HEK293 (cell line): Measurements from ENCODE around the gene NEK8.
A peak's percentile ranks its signal among the peaks of the same experiment; 100 is the strongest.

ENCODE experiments used
- CTCF ChIA-PET: fragments of 350-600 bp; formaldehyde crosslinking; extraction: SDS; loops from one replicate; lab custom pipeline; 2021; ENCODE audit warnings: antibody characterized with exemption; lab: Yijun Ruan, JAX
- POLR2A ChIA-PET: fragments of 300-600 bp; formaldehyde crosslinking; extraction: SDS; loops from one replicate; lab custom pipeline; 2020; ENCODE audit warnings: antibody characterized with exemption, inconsistent platforms; lab: Yijun Ruan, JAX
- H3K27ac ChIP-seq: fragments of 200-500 bp; sonication (Bioruptor generic); 2 replicates; pipeline ENCODE4 v1.5.1; 2014; ENCODE audit warnings: low read depth, low read length, control low read depth, inconsistent platforms; ENCODE audit errors: extremely low read depth
- H3K36me3 ChIP-seq, 2 experiments: fragments of 200-500 bp in 1 of 2; sonication (Bioruptor generic) in 1 of 2; 1 replicate in 1 of 2; 2 replicates in 1 of 2; pipeline ENCODE4 v1.5.1; 2014 to 2017; ENCODE audit warnings: inconsistent platforms in 2 of 2, low read length in 2 of 2; ENCODE audit not compliant: control insufficient read depth in 2 of 2, insufficient read depth in 1 of 2
- H3K4me1 ChIP-seq: fragments of 200-500 bp; sonication (Bioruptor generic); 2 replicates; pipeline ENCODE4 v1.5.1; 2014; ENCODE audit warnings: mild to moderate bottlenecking, low read length, inconsistent platforms; ENCODE audit not compliant: control insufficient read depth, insufficient read depth
- H3K4me3 ChIP-seq: 2 replicates; pipeline ENCODE4 v1.5.1; 2011; ENCODE audit warnings: low read depth, mild to moderate bottlenecking, control low read depth, low read length, moderate library complexity
- H3K9me3 ChIP-seq: fragments of 200-500 bp; sonication (Bioruptor generic); 2 replicates; pipeline ENCODE4 v1.5.1; 2014; ENCODE audit warnings: low read depth, low read length, inconsistent platforms; ENCODE audit not compliant: control insufficient read depth, insufficient read depth
- GLIS1 ChIP-seq: fragments of 450-650 bp; formaldehyde crosslinking; IDR thresholded peaks from 2 replicates; pipeline ENCODE4 v1.5.1; 2016; ENCODE audit warnings: missing biosample characterization, missing genetic modification characterization
- HOXC10 ChIP-seq: sonication (generic); formaldehyde crosslinking; IDR thresholded peaks from 2 replicates; pipeline ENCODE4 v1.8.1; 2023; ENCODE audit warnings: mild to moderate bottlenecking, missing genetic modification reagents
- IKZF3 ChIP-seq: fragments of 450-650 bp; IDR thresholded peaks from 2 replicates; pipeline ENCODE4 v1.5.0; 2018; ENCODE audit warnings: missing biosample characterization, mild to moderate bottlenecking, missing genetic modification characterization, moderate library complexity
- KLF1 ChIP-seq: fragments of 450-650 bp; formaldehyde crosslinking; IDR thresholded peaks from 2 replicates; pipeline ENCODE4 v1.5.1; 2016; ENCODE audit warnings: missing biosample characterization, missing genetic modification characterization
- KLF10 ChIP-seq: fragments of 450-650 bp; IDR thresholded peaks from 2 replicates; pipeline ENCODE4 v1.5.1; 2018; ENCODE audit warnings: missing biosample characterization, mild to moderate bottlenecking, missing genetic modification characterization
- KLF7 ChIP-seq: fragments of 450-650 bp; formaldehyde crosslinking; IDR thresholded peaks from 2 replicates; pipeline ENCODE4 v1.5.1; 2016; ENCODE audit warnings: missing biosample characterization, missing genetic modification characterization, borderline replicate concordance
- MEIS1 ChIP-seq: sonication (generic); formaldehyde crosslinking; IDR thresholded peaks from 2 replicates; pipeline ENCODE4 v1.8.1; 2022; ENCODE audit warnings: missing genetic modification reagents, mild to moderate bottlenecking, borderline replicate concordance
- SP2 ChIP-seq: fragments of 450-650 bp; formaldehyde crosslinking; IDR thresholded peaks from 2 replicates; pipeline ENCODE4 v1.5.1; 2016; ENCODE audit warnings: missing biosample characterization, missing genetic modification characterization
- ZEB2 ChIP-seq: fragments of 450-650 bp; formaldehyde crosslinking; IDR thresholded peaks from 2 replicates; pipeline ENCODE4 v1.5.1; 2016; ENCODE audit warnings: missing biosample characterization, missing genetic modification characterization
- ZFHX2 ChIP-seq: fragments of 450-650 bp; formaldehyde crosslinking; conservative IDR thresholded peaks from 2 replicates; pipeline ENCODE4 v1.5.1; 2016; ENCODE audit warnings: missing biosample characterization, missing genetic modification characterization
- ZNF146 ChIP-seq: fragments of 450-650 bp; formaldehyde crosslinking; IDR thresholded peaks from 2 replicates; pipeline ENCODE4 v1.5.1; 2016; ENCODE audit warnings: missing biosample characterization, missing genetic modification characterization
- ZNF175 ChIP-seq: fragments of 450-650 bp; formaldehyde crosslinking; IDR thresholded peaks from 2 replicates; pipeline ENCODE4 v1.5.1; 2016; ENCODE audit warnings: missing biosample characterization, missing genetic modification characterization
- ZNF366 ChIP-seq: fragments of 450-650 bp; formaldehyde crosslinking; conservative IDR thresholded peaks from 2 replicates; pipeline ENCODE4 v1.5.1; 2016; ENCODE audit warnings: missing biosample characterization, missing genetic modification characterization
- ZNF510 ChIP-seq: fragments of 450-650 bp; formaldehyde crosslinking; IDR thresholded peaks from 2 replicates; pipeline ENCODE4 v1.5.1; 2018; ENCODE audit warnings: mild to moderate bottlenecking, missing genetic modification characterization, missing biosample characterization; ENCODE audit not compliant: insufficient replicate concordance
- ZNF521 ChIP-seq: fragments of 450-650 bp; formaldehyde crosslinking; IDR thresholded peaks from 2 replicates; pipeline ENCODE4 v1.5.1; 2017; ENCODE audit warnings: missing biosample characterization, mild to moderate bottlenecking, missing genetic modification characterization
- ZNF530 ChIP-seq: fragments of 450-650 bp; formaldehyde crosslinking; IDR thresholded peaks from 2 replicates; pipeline ENCODE4 v1.5.1; 2016; ENCODE audit warnings: low read depth, missing biosample characterization, missing genetic modification characterization
- ZNF660 ChIP-seq: fragments of 450-650 bp; IDR thresholded peaks from 2 replicates; pipeline ENCODE4 v1.5.1; 2018; ENCODE audit warnings: missing biosample characterization, mild to moderate bottlenecking, missing genetic modification characterization
- ZNF670 ChIP-seq: fragments of 450-650 bp; formaldehyde crosslinking; IDR thresholded peaks from 2 replicates; pipeline ENCODE4 v1.5.1; 2016; ENCODE audit warnings: missing biosample characterization, missing genetic modification characterization, low read depth
- ZNF792 ChIP-seq: fragments of 450-650 bp; formaldehyde crosslinking; IDR thresholded peaks from 2 replicates; pipeline ENCODE4 v1.5.1; 2016; ENCODE audit warnings: missing biosample characterization, missing genetic modification characterization
- TF ChIP-seq, protein P1 (sequence below): fragments of 450-650 bp; formaldehyde crosslinking; IDR thresholded peaks from 2 replicates; pipeline ENCODE4 v1.5.1; 2016; ENCODE audit warnings: missing biosample characterization, missing genetic modification characterization
- TF ChIP-seq, protein P2 (sequence below): fragments of 450-650 bp; formaldehyde crosslinking; IDR thresholded peaks from 2 replicates; pipeline ENCODE4 v1.5.1; 2016; ENCODE audit warnings: missing biosample characterization, missing genetic modification characterization
- TF ChIP-seq, protein P3 (sequence below): fragments of 450-650 bp; formaldehyde crosslinking; IDR thresholded peaks from 2 replicates; pipeline ENCODE4 v1.5.1; 2017; ENCODE audit warnings: missing biosample characterization, missing genetic modification characterization

Gene NEK8

DNA sequence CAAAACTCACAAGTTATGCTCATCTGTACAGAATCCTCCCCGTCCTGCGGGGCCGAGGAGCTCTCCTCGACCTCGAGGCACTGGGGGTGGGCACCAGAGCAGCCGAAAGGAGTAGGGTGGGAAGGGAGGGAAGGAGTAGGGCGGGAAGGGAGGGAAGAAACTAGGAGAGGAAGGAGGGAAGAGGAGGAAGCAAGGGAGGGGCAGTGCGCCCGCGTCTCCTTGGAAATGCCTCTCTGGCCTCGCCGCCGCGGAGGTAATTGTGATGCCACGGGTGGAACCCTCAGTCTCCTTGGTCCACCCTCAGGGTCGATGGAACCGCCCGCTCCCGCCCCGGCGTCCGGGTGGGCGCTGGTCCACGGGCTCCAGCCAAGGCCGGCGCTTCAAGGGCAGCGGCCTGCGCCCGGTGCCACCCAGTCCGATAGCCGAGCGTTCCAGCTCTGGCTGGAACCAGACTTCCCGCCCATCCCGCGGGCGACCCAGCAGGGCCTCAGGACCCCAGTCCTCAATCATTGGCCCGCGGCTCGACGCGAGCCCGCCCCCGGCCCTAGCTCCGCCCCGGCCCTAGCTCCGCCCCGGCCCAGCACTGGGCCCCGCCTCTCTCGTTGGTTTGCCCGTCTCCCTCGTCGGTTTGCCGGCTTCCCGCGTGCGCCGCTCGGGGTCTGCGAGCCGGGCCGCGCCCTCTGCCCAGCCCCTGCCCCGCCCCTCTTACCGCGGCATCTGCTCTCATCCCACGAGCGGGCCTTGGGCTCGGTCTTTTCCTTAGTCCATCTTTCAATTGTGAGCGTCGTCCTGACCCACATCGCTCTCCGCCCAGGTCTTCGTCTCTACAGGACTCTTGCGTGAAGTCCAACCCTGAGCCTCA, 17.5 kb upstream of the NEK8 start (continued):
- TF ChIP-seq KLF7 (tag by site-specific recombination) (peak; percentile 52; the same call in 1 of the 2 replicates), GLIS1 (tag by site-specific recombination) (peak; percentile 14; the same call in 1 of the 2 replicates), IKZF3 (tag by site-specific recombination) (peak; percentile 88), ZEB2 (tag by site-specific recombination) (peak; percentile 93), MEIS1 (CRISPR knock-in tag) (0 out of 2 replicates have a peak, but pooled peaks have one; percentile 37), ZFHX2 (tag by site-specific recombination) (peak; percentile 30; the same call in 1 of the 2 replicates), ZNF670 (tag by site-specific recombination) (no peak)

DNA sequence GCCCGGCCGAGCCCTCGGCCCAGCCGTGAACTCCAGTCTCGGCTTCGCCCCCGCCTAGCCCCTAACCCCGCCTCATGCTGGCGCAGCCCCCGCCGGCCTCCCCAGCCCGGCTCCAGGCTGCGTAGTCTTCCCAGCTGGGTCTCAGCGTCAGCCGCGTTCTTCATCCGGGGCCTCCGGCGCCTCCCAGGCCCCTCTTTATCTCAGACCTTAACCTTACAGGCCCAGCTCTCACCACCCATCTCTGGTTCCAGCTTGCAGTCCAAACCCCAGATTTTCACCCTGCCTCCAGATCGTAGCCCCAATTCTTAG, 16.9 kb upstream of the NEK8 start, which contains the start of gene PROCA1:
Gene PROCA1 (minus strand): TSS at position 166 of the 309 bp plus-strand sequence. CDS start 228 bp downstream, outside the sequence.
- Histone ChIP-seq H3K4me1 (peaks cover 3% of the 10 kb centered on the region), H3K27ac (peak within 1 kb of the TSS; percentile 89), H3K9me3 (no peaks in the 10 kb centered on the region), H3K36me3 (peaks cover 10 to 39% of the 10 kb centered on the region in 2 experiments; a peak in 2 of 3 replicates), H3K4me3 (peak within 1 kb of the TSS; percentile 51)
- CTCF ChIA-PET = interaction anchor here (1.0 to 2.8 kb wide), 5 partner anchors 9 to 406 kb away, joined by 4 to 19 read pairs (median 6); partner anchors contain the start of genes NEK8 and TLCD1
- TF ChIP-seq ZNF521 (no peak), KLF10 (no peak; the same call in 1 of the 2 replicates), ZNF175 (tag by site-specific recombination) (no peak), ZNF660 (tag by site-specific recombination) (no peak), ZNF366 (tag by site-specific recombination) (no peak), HOXC10 (0 out of 2 replicates have a peak, but pooled peaks have one; percentile 58), ZNF530 (tag by site-specific recombination) (no peak), ZNF792 (tag by site-specific recombination) (no peak), ZNF146 (tag by site-specific recombination) (peak; percentile 88)
- TF ChIP-seq, protein P1, sequence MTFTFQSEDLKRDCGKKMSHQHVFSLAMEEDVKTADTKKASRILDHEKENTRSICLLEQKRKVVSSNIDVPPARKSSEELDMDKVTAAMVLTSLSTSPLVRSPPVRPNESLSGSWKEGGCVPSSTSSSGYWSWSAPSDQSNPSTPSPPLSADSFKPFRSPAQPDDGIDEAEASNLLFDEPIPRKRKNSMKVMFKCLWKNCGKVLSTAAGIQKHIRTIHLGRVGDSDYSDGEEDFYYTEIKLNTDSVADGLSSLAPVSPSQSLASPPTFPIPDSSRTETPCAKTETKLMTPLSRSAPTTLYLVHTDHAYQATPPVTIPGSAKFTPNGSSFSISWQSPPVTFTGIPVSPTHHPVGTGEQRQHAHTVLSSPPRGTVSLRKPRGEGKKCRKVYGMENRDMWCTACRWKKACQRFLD (tag by site-specific recombination) = no peak
- POLR2A ChIA-PET = interaction anchor here (0.6 to 10.5 kb wide), 19 partner anchors 9 to 240 kb away, joined by 3 to 190 read pairs (median 6); partner anchors contain the start of genes BLTP2, NEK8, PHF12 and PIGS

DNA sequence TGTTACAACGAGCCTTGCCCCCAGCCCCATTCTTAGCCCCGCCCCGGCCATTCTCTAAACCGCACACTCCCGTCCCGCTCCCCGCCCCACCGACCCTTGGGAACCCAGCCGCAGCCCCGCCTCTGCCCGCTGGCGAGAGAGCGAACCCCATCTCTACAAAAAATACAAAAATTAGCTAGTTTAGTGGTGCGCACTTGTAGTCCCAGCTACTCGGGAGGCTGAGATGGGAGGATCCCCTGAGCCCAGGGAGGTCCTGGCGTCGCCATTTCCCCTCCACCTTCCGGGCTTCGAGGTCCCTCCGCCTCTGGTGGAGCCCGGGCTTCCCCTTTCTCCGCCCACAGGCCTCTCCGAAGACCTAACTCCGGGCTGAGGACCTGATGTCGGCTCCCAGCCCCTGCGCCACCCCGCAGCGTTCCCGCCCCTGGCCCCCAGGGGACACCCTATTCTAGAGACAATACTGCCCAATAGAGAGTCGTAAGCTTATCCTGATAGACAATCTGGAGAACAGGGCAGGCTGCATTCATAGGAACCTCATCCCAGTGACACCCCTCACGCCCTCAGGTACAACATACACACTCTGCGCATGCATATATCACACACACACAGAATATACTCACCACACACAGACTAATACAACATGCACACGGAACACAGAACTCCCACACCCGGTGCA, 16.4 kb upstream of the NEK8 start:
- Histone ChIP-seq H3K4me3 (no peak overlapping the region), H3K9me3 (no peaks in the 10 kb centered on the region), H3K36me3 (peaks cover 10 to 39% of the 10 kb centered on the region in 2 experiments; a peak in 2 of 3 replicates), H3K4me1 (peaks cover 3% of the 10 kb centered on the region), H3K27ac (no peak overlapping the region)
- ChIA-PET POLR2A (interaction anchor here (0.6 to 10.5 kb wide), 5 partner anchors 8 to 1332 kb away, joined by 4 to 190 read pairs (median 26); partner anchors contain the start of genes BLTP2, RPL23A and TLCD1), CTCF (interaction anchor here (1.2 to 2.3 kb wide), 3 partner anchors 10 to 38 kb away, joined by 3 to 6 read pairs (median 6); no protein-coding TSS in a partner anchor)
- TF ChIP-seq KLF1 = peak; percentile 11; the same call in 1 of the 2 replicates
- TF ChIP-seq, protein P2, sequence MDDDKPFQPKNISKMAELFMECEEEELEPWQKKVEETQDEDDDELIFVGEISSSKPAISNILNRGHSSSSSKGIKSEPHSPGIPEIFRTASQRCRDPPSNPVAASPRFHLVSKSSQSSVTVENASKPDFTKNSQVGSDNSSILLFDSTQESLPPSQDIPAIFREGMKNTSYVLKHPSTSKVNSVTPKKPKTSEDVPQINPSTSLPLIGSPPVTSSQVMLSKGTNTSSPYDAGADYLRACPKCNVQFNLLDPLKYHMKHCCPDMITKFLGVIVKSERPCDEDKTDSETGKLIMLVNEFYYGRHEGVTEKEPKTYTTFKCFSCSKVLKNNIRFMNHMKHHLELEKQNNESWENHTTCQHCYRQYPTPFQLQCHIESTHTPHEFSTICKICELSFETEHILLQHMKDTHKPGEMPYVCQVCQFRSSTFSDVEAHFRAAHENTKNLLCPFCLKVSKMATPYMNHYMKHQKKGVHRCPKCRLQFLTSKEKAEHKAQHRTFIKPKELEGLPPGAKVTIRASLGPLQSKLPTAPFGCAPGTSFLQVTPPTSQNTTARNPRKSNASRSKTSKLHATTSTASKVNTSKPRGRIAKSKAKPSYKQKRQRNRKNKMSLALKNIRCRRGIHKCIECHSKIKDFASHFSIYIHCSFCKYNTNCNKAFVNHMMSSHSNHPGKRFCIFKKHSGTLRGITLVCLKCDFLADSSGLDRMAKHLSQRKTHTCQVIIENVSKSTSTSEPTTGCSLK (tag by site-specific recombination) = no peak
- TF ChIP-seq, protein P3, sequence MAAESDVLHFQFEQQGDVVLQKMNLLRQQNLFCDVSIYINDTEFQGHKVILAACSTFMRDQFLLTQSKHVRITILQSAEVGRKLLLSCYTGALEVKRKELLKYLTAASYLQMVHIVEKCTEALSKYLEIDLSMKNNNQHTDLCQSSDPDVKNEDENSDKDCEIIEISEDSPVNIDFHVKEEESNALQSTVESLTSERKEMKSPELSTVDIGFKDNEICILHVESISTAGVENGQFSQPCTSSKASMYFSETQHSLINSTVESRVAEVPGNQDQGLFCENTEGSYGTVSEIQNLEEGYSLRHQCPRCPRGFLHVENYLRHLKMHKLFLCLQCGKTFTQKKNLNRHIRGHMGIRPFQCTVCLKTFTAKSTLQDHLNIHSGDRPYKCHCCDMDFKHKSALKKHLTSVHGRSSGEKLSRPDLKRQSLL (tag by site-specific recombination) = peak; percentile 71; the same call in 1 of the 2 replicates
- TF ChIP-seq ZNF510 = no peak
- TF ChIP-seq SP2 (tag by site-specific recombination) = peak; percentile 30; the same call in 1 of the 2 replicates
- no peak for TF ChIP-seq ZNF530 (tag by site-specific recombination)
